Mesothelial cell of epicardium (in vitro differentiated cells): ENCODE results near the gene RBM3. TPM values are rescaled to one million over a fixed set of nuclear protein-coding genes. Genes with fewer than 3 reads are reported as not detected.

ENCODE experiments used
- DNase-seq, 2 experiments: peaks; one replicate each; pipeline ENCODE4 v3.0.0; 2021; ENCODE audit warnings: low spot score in 2 of 2; ENCODE audit not compliant: unreplicated experiment in 2 of 2
- H3K27ac Mint-ChIP-seq: 2 replicates; pipeline ENCODE4 v1.8.0; 2021; ENCODE audit warnings: mixed read lengths
- H3K27me3 Mint-ChIP-seq: 2 replicates; pipeline ENCODE4 v1.8.0; 2021; ENCODE audit warnings: low read depth, mixed read lengths
- H3K36me3 Mint-ChIP-seq: 2 replicates; pipeline ENCODE4 v1.8.0; 2021; ENCODE audit warnings: mixed read lengths
- H3K4me1 Mint-ChIP-seq: 2 replicates; pipeline ENCODE4 v1.8.0; 2021; ENCODE audit warnings: mixed read lengths
- H3K4me3 Mint-ChIP-seq: 2 replicates; pipeline ENCODE4 v1.8.0; 2021; ENCODE audit warnings: mild to moderate bottlenecking, moderate library complexity, mixed read lengths
- H3K9me3 Mint-ChIP-seq: 2 replicates; pipeline ENCODE4 v1.8.0; 2021; ENCODE audit warnings: mixed read lengths
- CTCF ChIP-seq: fragments of 200-600 bp; sonication (generic); IDR thresholded peaks from one replicate; pipeline ENCODE4 v1.5.0; 2021; ENCODE audit warnings: antibody characterized with exemption; ENCODE audit not compliant: unreplicated experiment
- total RNA-seq: library from RNA; stranded (reverse); gene quantifications from 3 replicates; pipeline ENCODE4 v1.2.1, GENCODE V29; 2021

Gene RBM3
- total RNA-seq, 1 donor from 2014 or later: 208 TPM

GRCh38 chrX:48569958-48570357 lies 4.3 kb upstream of the RBM3 start:
- no peak overlapping the region for H3K4me3 Mint-ChIP-seq
- peaks cover 3% of the 10 kb centered on the region for H3K36me3 Mint-ChIP-seq
- no peak for DNase-seq
- H3K27ac Mint-ChIP-seq: no peak overlapping the region
- no peaks in the 10 kb centered on the region for H3K27me3 Mint-ChIP-seq
- no peaks in the 10 kb centered on the region for H3K9me3 Mint-ChIP-seq
- H3K4me1 Mint-ChIP-seq: peaks cover 5% of the 10 kb centered on the region
- no peak for TF ChIP-seq CTCF

GRCh38 chrX:48573690-48574269 lies 504 bp upstream of the RBM3 start:
- Mint-ChIP-seq H3K4me1 (peaks cover 13% of the 10 kb centered on the region), H3K36me3 (peaks cover 14% of the 10 kb centered on the region), H3K4me3 (peak overlapping the region; percentile 97), H3K27me3 (no peaks in the 10 kb centered on the region), H3K9me3 (no peaks in the 10 kb centered on the region), H3K27ac (peak overlapping the region; percentile 99)
- DNase-seq: no peak
- TF ChIP-seq CTCF: no peak

- H3K36me3 Mint-ChIP-seq: peaks cover 17% of the 10 kb centered on the region
- peak overlapping the region; percentile 97 for H3K4me3 Mint-ChIP-seq
- H3K27ac Mint-ChIP-seq: peak overlapping the region; percentile 85
- TF ChIP-seq CTCF: no peak
- peaks cover 13% of the 10 kb centered on the region for H3K4me1 Mint-ChIP-seq
- H3K27me3 Mint-ChIP-seq: no peaks in the 10 kb centered on the region
- no peak for DNase-seq
- H3K9me3 Mint-ChIP-seq: peaks cover 4% of the 10 kb centered on the region
Measured at GRCh38 chrX:48575642-48576041, 1.4 kb downstream of the RBM3 start.

GRCh38 chrX:48576108-48576507 lies 1.8 kb downstream of the RBM3 start:
- DNase-seq: no peak
- peaks cover 17% of the 10 kb centered on the region for H3K36me3 Mint-ChIP-seq

GRCh38 chrX:48578661-48579128 lies 4.4 kb downstream of the RBM3 start:
- DNase-seq: no peak
- no peak for TF ChIP-seq CTCF
- Mint-ChIP-seq H3K9me3 (peaks cover 4% of the 10 kb centered on the region), H3K36me3 (peaks cover 17% of the 10 kb centered on the region), H3K27ac (peak overlapping the region; percentile 0), H3K4me1 (peaks cover 13% of the 10 kb centered on the region), H3K4me3 (no peak overlapping the region), H3K27me3 (no peaks in the 10 kb centered on the region)

More at GRCh38 chrX:48576108-48576507, 1.8 kb downstream of the RBM3 start:
- Mint-ChIP-seq H3K9me3 (peaks cover 4% of the 10 kb centered on the region), H3K4me1 (peaks cover 13% of the 10 kb centered on the region), H3K27ac (no peak overlapping the region), H3K4me3 (peak overlapping the region; percentile 97), H3K27me3 (no peaks in the 10 kb centered on the region)
- TF ChIP-seq CTCF: no peak
